ENCODE measurements around the gene URAD.
"Not testable (repeated sequence)": the region's sequence is repeated elsewhere in the genome, so short reads cannot be mapped to it uniquely, and the experiment has no call there.

URAD gene

GRCh38 chr13:27969866-27970229 lies 18.6 kb downstream of the URAD start:
- no peak for DNase-seq

DNA sequence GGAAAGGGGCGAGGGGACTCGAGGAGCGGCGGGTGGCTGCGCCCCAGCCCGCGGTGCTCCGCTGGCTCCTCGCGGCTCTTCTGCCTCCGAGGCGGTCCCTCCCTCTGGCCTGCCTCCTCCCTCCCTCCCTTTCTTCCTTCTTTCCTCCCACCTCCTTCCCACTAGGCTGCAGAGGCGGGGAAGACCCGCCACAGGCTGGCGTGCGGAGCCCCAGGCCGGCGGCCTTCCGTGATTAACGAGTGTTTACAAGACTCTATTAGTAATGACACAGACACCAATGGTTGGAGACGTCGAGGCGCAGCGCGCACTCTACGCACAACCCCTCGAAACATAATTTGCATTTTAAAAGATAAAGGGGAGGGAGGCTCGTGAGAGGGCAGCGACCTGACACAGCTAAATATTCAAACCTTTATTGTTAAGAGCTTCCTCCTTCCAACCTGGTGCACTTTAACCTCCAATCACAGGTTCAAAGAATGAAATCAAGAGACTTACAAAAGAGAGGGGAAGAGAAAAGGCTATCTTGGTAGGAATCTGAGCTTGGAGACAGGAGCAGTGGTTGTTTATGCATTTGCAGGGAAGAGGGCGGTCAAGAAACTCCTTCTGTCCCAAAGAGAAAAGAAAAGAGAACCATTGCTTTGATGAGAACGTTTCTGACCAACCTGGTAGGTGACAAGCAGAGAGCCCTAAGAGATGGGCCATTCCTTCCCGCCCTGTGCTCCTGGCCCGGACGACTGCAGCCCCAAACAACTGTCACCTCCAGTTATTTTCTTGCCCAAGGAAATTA lies 19.2 kb downstream of the URAD start, which contains the start of gene CDX2:
TSS of gene CDX2 (minus strand) at position 234 of the 784 bp plus-strand sequence. CDS start 309 bp downstream, outside the sequence.
- no peak for DNase-seq

GRCh38 chr13:27968316-27969081 lies 20.0 kb downstream of the URAD start:
- no peak for DNase-seq

GRCh38 chr13:27967736-27968315 lies 20.7 kb downstream of the URAD start:
- DNase-seq, result no peak

- no peak for DNase-seq
Measured at GRCh38 chr13:27967203-27967735, 21.2 kb downstream of the URAD start.

DNA sequence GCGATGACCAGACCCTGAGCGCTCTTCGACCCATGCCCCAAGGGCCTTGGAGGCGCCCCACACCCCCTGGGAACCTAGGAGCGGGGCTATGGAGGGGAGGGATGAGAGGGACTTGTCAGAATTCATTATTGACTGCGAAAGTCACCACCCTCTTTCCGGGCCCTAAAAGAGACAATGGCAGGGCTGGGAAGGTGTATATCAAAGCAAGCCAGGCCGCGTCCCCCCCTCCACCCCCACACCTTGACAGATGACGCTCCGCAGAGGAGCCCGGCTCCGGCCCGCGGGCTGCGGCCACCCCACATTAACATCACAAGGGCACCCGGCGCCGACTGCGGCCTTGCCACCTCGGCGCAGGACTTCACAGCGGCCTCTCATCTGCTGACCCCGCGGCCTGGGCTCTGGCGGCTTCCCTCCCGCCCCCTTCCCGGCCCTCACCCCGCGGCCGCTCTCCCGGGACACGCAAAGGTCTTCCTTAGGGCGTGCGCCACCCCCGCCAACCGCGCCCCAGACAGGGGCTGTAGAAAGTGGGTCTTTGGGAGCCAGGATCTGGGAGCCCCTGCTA lies 21.8 kb downstream of the URAD start:
- no peak for DNase-seq

DNA sequence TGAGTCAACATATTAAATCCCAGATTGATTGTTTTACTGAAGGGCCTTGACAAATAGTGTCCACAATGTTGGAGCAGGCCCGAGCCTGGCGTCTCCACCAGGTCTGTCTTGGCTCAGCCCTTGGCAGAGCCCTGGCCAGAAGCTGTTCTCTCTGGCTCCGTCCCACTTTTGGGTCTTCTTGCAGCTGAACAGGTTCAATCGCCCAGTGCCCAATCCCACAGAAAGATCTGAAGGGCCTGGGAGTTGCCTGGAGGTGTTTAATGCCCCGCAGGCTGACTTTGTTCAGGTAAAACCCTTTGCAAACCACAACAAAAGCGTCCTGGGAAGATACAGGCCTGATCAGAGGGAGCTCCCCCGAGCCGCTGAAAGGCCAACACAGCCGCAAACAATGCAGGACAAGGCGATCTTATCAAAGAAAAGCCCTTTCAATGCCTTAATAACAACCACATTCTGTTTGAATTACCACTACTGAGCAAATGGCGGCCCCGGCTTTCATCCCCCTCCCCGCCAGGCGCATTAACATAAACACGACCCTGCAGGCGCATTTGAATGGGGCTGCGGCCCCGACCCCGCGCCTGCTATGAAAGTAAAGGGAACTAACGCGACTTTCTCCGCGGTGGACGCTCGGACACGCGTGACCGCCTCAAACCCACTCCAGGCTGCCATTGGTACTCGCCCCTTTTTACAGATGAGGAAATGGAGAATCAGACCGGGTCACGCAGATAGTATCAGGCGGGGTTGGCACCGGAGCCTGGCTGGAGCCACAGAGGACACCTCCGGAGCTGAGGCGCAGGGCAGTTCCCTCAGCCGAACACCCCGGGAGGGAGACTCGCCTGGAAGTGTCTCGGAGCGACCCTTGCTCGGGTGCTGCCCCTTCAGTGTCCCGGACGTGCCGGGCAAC lies 22.5 kb downstream of the URAD start:
- DNase-seq, result no peak

GRCh38 chr13:27965343-27965739 lies 23.2 kb downstream of the URAD start:
- no peak for DNase-seq

DNA sequence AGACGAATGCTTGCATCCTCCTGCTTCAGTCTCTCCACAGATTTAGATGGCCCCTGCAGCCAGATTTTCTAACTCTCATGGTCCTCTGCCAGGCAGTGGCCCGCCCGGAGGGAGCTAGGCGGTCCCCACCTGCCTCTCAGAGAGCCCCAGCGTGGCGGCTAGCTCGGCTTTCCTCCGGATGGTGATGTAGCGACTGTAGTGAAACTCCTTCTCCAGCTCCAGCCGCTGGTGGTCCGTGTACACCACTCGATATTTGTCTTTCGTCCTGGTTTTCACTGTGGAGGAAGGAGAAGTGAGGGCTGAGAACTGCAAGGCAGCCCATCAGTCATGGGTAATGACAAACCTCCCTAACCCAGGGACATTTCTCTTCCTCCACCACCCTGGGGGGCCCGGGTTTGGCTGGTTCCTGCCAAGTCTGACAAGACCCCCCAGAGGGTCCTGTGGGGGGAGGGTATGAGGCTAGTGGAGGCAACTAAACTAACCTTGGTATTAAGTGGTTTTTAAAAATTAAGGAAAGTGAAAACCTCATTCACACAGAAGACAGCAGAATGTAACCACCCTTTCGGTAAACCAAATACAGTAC lies 23.7 kb downstream of the URAD start:
- DNase-seq, result no peak

DNA sequence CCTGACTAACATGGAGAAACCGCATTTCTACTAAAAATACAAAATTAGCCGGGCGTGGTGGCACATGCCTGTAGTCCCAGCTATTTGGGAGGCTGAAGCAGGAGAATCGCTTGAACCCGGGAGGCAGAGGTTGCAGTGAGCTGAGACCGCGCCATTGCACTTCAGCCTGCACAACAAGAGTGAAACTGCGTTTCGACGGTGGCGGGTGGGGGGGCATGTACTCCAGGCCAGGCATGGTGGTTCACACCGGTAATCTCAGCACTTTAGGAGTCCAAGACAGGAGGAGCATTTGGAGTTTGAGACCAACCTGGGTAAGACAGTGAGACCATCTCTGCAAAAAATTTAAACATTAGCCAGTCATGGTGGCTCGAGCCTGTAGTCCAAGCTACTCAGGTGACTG lies 24.3 kb downstream of the URAD start:
- DNase-seq, result not testable (repeated sequence)

- no peak for DNase-seq
Measured at GRCh38 chr13:27963491-27963890, 25.0 kb downstream of the URAD start.

- DNase-seq, result no peak
Measured at GRCh38 chr13:27962982-27963381, 25.5 kb downstream of the URAD start.

GRCh38 chr13:27962128-27962841 lies 26.2 kb downstream of the URAD start:
- DNase-seq, result no peak

GRCh38 chr13:27961227-27962085 lies 27.0 kb downstream of the URAD start:
- no peak for DNase-seq

DNA sequence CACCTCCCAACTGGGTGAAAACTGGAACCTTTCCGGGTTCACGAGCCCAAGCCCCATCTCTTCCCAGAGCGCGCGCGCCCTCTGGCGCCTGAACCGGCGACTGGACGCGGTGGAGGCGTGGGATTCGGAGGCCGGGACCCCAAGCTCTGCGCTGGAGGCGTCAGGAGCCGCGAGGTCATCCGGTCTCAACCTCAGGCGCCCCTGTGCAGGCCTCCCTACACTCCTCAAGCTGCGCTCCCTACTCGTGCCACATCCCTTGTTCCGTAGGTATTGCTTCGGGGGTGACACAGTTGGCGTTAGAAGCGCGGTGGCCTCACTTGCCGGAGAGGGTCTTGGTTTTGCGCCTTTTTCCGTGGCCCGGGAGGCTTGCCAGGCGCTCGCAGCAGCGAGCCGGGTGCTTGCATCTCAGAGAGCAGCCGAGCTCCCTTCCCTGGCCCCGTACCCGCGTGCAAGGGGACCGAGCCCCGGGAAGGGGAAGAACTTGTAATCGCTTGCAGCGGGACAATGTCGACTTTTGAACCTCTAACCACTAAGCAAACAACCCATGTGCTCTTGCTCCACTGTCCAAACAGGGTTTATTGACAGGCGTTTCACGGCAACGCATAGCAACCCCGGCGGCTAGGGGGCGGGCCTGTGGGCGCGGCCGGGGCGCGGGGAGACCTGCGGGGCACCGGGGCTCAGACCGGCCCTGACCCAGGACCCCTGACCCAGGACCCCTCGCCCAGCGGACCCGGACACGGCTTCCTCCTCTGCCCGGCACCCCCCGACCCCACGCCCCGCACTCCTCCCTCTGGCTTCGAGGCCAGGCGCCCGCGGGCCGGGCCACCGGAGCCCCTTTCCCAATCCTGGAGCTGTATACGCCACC lies 27.9 kb downstream of the URAD start:
- no peak for DNase-seq

DNA sequence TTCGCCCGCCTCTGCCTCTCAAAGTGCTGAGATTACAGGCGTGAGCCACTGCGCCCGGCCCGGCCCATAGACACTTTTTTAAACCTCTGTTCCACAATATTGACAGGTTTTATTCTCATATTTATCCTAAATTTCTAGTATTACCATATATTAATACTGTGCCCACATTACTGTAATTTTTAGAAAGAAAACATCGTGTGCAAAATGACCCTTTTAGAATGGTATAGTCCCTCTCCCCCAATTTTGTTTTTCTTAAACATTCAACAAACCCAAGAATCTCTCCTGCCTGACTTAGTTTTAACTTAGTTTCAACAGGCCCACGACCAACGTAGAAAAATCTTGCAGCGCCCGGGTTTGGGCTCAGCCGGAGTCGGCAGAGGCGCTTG lies 28.5 kb downstream of the URAD start:
- DNase-seq, result no peak

DNA sequence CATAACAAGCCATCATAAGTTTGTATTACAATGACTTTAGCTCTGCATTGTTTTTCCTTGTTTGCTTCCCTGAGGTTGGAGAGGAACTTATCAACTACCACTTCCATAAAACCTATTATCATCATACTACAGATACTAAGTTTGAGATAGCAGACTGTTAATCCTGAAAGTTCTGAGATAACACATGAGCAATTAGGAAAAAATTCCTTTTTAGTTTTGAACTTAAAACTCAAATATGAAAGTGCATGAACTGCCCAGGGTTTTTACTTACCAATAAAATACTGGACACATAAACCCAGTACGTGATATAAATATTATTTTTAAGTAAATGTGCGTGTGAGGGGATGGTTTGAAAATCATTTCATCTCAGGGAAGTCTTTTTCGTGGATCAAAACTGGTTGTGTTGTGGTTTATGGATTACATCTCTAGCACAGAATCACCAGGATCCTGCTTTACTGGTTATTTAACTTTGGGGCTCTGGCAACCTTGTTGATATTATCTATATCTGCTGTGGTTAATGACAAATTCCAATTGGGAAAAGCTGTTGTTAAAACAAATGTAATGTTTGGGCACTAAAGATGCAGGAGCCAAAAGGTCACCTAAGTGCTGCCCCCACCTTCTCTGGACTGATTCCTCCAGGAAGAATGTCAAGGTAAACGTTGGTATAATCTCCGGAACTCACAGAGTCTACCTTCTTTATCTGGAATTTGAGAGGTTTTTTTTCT lies 31.8 kb downstream of the URAD start:
- DNase-seq, result no peak

DNA sequence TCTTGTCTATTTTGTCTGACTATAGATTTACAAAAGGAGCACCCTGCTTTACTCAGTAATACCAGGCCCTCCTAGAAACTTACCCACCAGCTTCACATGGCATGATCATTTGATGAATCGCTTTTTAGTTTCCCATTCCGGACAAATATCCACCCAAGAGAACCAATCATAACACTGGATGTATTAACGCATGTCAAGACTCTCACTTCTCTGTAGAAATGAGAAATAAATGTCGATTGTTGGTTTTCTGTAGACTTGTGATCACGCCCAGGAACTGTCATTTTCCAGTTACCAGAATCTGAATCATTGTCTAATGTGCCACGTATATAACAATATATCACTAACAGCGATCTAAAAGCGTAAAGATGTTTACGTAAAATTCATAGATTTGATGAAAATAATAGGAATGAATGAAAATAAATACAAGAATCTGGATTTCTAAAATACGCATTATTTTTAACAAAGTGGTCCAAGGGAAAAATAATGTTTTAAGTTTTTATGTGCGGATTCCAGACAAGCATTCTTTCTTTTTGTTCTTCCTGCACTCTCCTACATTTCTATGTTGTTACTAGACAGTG lies 33.4 kb downstream of the URAD start:
- no peak for DNase-seq

Data from stimulated activated CD4-positive, alpha-beta T cell treated with anti-CD3 and anti-CD28 coated beads, Interleukin-4, amount 100 ng/mL, for 4 hours (primary cell).